ENCODE measurements around the gene AGBL4.

GRCh38 chr1:48741380-48741779 is 1282.4 kb downstream of the AGBL4 start:
- TF ChIP-seq CTCF (IDR thresholded peaks at IDR 0.05) (no peak), POLR2AphosphoS5 (IDR thresholded peaks at IDR 0.05) (no peak), POLR2A (IDR thresholded peaks at IDR 0.05) (no peak), EP300 (IDR thresholded peaks at IDR 0.05) (no peak)
